ENCODE measurements around the gene STH. TPM values are rescaled to one million over a fixed set of nuclear protein-coding genes. Genes with fewer than 3 reads are reported as not detected.
"Not testable (repeated sequence)": the region's sequence is repeated elsewhere in the genome, so short reads cannot be mapped to it uniquely, and the experiment has no call there.

STH gene
- total RNA-seq, 2 donors from 2014 or later: not detected

- Mint-ChIP-seq H3K4me1 (no peaks in the 10 kb centered on the region), H3K36me3 (ENCODE audit: low read depth) (no peaks in the 10 kb centered on the region), H3K27ac (no peak overlapping the region), H3K4me3 (no peak overlapping the region), H3K9me3 (peaks cover 2% of the 10 kb centered on the region), H3K27me3 (ENCODE audit: insufficient read depth) (no peaks in the 10 kb centered on the region)
- Histone ChIP-seq H3K36me3 (ENCODE audit: control insufficient read depth, insufficient read depth, low read length) (no peaks in the 10 kb centered on the region), H3K9ac (ENCODE audit: extremely low read depth, low read length, poor library complexity, severe bottlenecking) (no peak overlapping the region), H3K4me1 (ENCODE audit: control insufficient read depth, insufficient read depth, low read length) (no peaks in the 10 kb centered on the region), H3K27ac (ENCODE audit: low read depth, low read length) (no peak overlapping the region), H3K27me3 (ENCODE audit: control insufficient read depth, insufficient read depth, low read length, poor library complexity, severe bottlenecking) (no peaks in the 10 kb centered on the region), H3K9me3 (ENCODE audit: control insufficient read depth, low read length) (no peaks in the 10 kb centered on the region), H3K4me3 (ENCODE audit: low read length) (no peak overlapping the region)
- TF ChIP-seq CTCF (conservative IDR thresholded peaks at IDR 0.05): no peak
- DNase-seq: no peak
- WGBS, 2 experiments (ENCODE audit: insufficient coverage in 1 of 2, insufficient read length in 1 of 2): 78 to 88% methylated on average over 3 to 6 of the region's 6 CpGs
Observed at GRCh38 chr17:46003907-46004748, 5.1 kb downstream of the STH start.

- H3K27ac Mint-ChIP-seq; H3K27me3 Mint-ChIP-seq (ENCODE audit: insufficient read depth); H3K36me3 Mint-ChIP-seq (ENCODE audit: low read depth); H3K4me1 Mint-ChIP-seq; H3K36me3 ChIP-seq (ENCODE audit: control insufficient read depth, insufficient read depth, low read length); H3K27me3 ChIP-seq (ENCODE audit: control insufficient read depth, insufficient read depth, low read length, poor library complexity, severe bottlenecking); H3K4me3 ChIP-seq (ENCODE audit: low read length); H3K27ac ChIP-seq (ENCODE audit: low read depth, low read length); H3K9ac ChIP-seq (ENCODE audit: extremely low read depth, low read length, poor library complexity, severe bottlenecking); H3K4me3 Mint-ChIP-seq; DNase-seq; H3K9me3 Mint-ChIP-seq; H3K4me1 ChIP-seq (ENCODE audit: control insufficient read depth, insufficient read depth, low read length); H3K9me3 ChIP-seq (ENCODE audit: control insufficient read depth, low read length): not testable (repeated sequence)
- WGBS, 2 experiments (ENCODE audit: insufficient coverage in 1 of 2, insufficient read length in 1 of 2): 75 to 100% methylated on average over 1 of the region's 1 CpG
Observed at GRCh38 chr17:46006082-46006481, 7.0 kb downstream of the STH start.

GRCh38 chr17:46007461-46007965 is 8.5 kb downstream of the STH start:
- Histone ChIP-seq H3K36me3 (ENCODE audit: control insufficient read depth, insufficient read depth, low read length) (no peaks in the 10 kb centered on the region), H3K27me3 (ENCODE audit: control insufficient read depth, insufficient read depth, low read length, poor library complexity, severe bottlenecking) (no peaks in the 10 kb centered on the region), H3K4me3 (ENCODE audit: low read length) (no peak overlapping the region), H3K4me1 (ENCODE audit: control insufficient read depth, insufficient read depth, low read length) (no peaks in the 10 kb centered on the region), H3K27ac (ENCODE audit: low read depth, low read length) (no peak overlapping the region), H3K9ac (ENCODE audit: extremely low read depth, low read length, poor library complexity, severe bottlenecking) (no peak overlapping the region), H3K9me3 (ENCODE audit: control insufficient read depth, low read length) (no peaks in the 10 kb centered on the region)
- Mint-ChIP-seq H3K4me3 (no peak overlapping the region), H3K36me3 (ENCODE audit: low read depth) (no peaks in the 10 kb centered on the region), H3K27ac (no peak overlapping the region), H3K4me1 (no peaks in the 10 kb centered on the region), H3K27me3 (ENCODE audit: insufficient read depth) (no peaks in the 10 kb centered on the region), H3K9me3 (peaks cover 2% of the 10 kb centered on the region)
- no peak for TF ChIP-seq CTCF (conservative IDR thresholded peaks at IDR 0.05)
- no peak for DNase-seq
- WGBS, 2 experiments (ENCODE audit: insufficient coverage in 1 of 2, insufficient read length in 1 of 2): 95 to 100% methylated on average over 1 to 2 of the region's 2 CpGs

Data from endodermal cell (in vitro differentiated cells).